Measurements from ENCODE around the gene CALR.

The CALR gene

GRCh38 chr19:12921047-12921446 is 17.4 kb upstream of the CALR start:
- H3K27ac Mint-ChIP-seq: peak overlapping the region; percentile 31
- H3K4me3 Mint-ChIP-seq: no peak overlapping the region
- no peak for DNase-seq (ENCODE audit: low spot score)
- peaks cover 11% of the 10 kb centered on the region for H3K4me1 Mint-ChIP-seq (ENCODE audit: low read depth)
- peaks cover 2% of the 10 kb centered on the region for H3K27me3 Mint-ChIP-seq (ENCODE audit: low read depth)
- H3K9me3 Mint-ChIP-seq: no peaks in the 10 kb centered on the region
- H3K36me3 Mint-ChIP-seq (ENCODE audit: low read depth): peaks cover 27% of the 10 kb centered on the region

DNA sequence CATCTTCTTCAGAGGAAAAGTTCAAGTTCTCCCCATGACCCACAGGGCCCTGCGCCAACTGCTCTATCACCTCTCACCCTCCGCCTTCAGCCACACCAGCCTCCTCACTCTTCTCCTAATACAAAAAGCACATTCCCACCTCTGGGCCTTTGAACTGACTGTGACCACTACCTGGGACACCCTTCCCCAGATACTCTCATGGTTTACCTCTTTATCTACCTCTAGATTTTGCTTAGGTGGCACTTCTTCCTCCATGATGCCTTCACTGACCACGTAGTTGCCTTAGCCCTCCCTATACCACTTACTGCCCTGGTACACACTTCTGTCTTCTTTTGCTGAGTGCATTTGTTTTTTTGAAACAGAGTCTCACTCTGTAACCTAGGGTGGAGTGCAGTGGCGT is 15.4 kb upstream of the CALR start:
- H3K36me3 Mint-ChIP-seq (ENCODE audit: low read depth): peaks cover 35% of the 10 kb centered on the region
- H3K4me1 Mint-ChIP-seq (ENCODE audit: low read depth): peaks cover 11% of the 10 kb centered on the region
- H3K27ac Mint-ChIP-seq: peak overlapping the region; percentile 7
- DNase-seq (ENCODE audit: low spot score): no peak
- H3K27me3 Mint-ChIP-seq (ENCODE audit: low read depth): peaks cover 2% of the 10 kb centered on the region
- no peaks in the 10 kb centered on the region for H3K9me3 Mint-ChIP-seq
- H3K4me3 Mint-ChIP-seq: no peak overlapping the region

GRCh38 chr19:12924621-12925310 is 13.6 kb upstream of the CALR start:
- Mint-ChIP-seq H3K27me3 (ENCODE audit: low read depth) (no peaks in the 10 kb centered on the region), H3K9me3 (no peaks in the 10 kb centered on the region), H3K4me1 (ENCODE audit: low read depth) (peaks cover 3% of the 10 kb centered on the region), H3K36me3 (ENCODE audit: low read depth) (peaks cover 48% of the 10 kb centered on the region), H3K27ac (no peak overlapping the region), H3K4me3 (no peak overlapping the region)
- no peak for DNase-seq (ENCODE audit: low spot score)

- H3K27me3 Mint-ChIP-seq (ENCODE audit: low read depth): no peaks in the 10 kb centered on the region
- H3K27ac Mint-ChIP-seq: no peak overlapping the region
- no peak for DNase-seq (ENCODE audit: low spot score)
- peaks cover 11% of the 10 kb centered on the region for H3K4me1 Mint-ChIP-seq (ENCODE audit: low read depth)
- H3K36me3 Mint-ChIP-seq (ENCODE audit: low read depth): peaks cover 36% of the 10 kb centered on the region
- H3K4me3 Mint-ChIP-seq: no peak overlapping the region
- no peaks in the 10 kb centered on the region for H3K9me3 Mint-ChIP-seq
These were observed 8.3 kb upstream of the CALR start for GRCh38 chr19:12930002-12930645.

DNA sequence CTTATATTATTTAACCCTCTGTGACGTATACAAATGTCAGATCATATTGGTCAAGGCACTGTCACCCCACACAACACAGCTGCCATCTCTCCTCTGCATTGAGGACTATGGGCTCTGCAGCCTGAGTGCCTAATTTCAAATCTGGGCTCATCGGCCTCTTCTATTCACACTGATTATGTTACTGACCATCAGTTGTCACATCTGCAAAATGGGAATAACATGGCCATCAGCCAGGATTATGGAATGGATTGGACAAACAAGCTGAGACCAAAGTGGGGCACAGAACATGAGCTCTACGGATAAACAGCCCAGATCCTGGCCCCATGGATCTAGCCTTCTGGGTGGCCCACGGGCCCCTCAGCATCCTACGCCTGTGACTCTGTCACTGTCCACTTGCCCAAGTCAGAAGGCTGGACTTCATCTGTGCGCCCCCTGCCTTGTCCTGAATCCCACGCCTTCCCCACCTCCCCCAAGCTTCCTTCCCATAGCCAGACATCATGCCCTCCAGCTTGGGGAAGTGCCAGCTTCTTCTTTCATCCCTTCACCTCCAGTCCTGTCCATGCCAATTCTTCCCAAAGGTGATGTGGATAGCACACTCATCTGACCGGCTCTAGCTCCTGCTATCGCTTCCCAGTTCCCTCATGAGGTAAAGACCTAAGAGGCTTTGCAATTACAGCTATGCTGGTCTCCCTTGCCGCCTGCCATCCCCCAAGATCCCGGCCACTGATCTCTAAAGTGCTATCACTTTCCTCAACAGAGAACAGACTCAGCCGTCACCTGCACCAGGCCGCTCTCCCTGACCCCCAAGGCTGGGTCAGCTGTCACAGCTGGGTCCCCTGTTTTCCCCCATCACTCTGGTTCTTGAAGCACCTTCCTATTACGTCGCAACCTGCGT is 5.8 kb upstream of the CALR start:
- peak overlapping the region; percentile 94 for H3K27ac Mint-ChIP-seq
- H3K36me3 Mint-ChIP-seq (ENCODE audit: low read depth): peaks cover 28% of the 10 kb centered on the region
- DNase-seq (ENCODE audit: low spot score): no peak
- no peaks in the 10 kb centered on the region for H3K27me3 Mint-ChIP-seq (ENCODE audit: low read depth)
- peaks cover 24% of the 10 kb centered on the region for H3K4me1 Mint-ChIP-seq (ENCODE audit: low read depth)
- H3K9me3 Mint-ChIP-seq: no peaks in the 10 kb centered on the region
- H3K4me3 Mint-ChIP-seq: peak overlapping the region; percentile 100

- peak; percentile 85 for DNase-seq (ENCODE audit: low spot score)
- Mint-ChIP-seq H3K27ac (peak within 1 kb of the TSS; percentile 94), H3K4me1 (ENCODE audit: low read depth) (peaks cover 26% of the 10 kb centered on the region), H3K4me3 (peak within 1 kb of the TSS; percentile 100), H3K36me3 (ENCODE audit: low read depth) (peaks cover 25% of the 10 kb centered on the region), H3K27me3 (ENCODE audit: low read depth) (no peaks in the 10 kb centered on the region), H3K9me3 (no peaks in the 10 kb centered on the region)
These were observed 4.9 kb upstream of the CALR start, which contains the start of gene FARSA for GRCh38 chr19:12933287-12934072. Gene FARSA (minus strand): TSS chr19:12933711. CDS start chr19:12933696, 15 bp downstream.

DNA sequence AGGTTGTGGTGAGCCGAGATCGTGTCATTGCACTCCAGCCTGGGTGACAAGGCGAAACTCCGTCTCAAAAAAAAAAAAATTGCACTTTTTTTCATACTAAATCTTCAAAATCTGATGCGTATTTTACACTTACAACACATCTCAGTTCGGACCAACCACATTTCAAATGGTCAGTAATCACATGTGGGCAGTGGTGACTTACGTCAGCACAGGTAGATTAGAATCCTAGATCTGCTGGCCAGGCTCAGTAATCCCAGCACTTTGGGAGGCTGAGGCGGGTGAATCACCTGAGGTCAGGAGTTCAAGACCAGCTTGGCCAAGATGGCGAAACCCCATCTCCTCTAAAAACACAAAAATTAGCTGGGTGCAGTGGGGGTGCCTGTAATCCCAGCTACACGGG is 3.3 kb upstream of the CALR start:
- H3K27ac Mint-ChIP-seq: no peak overlapping the region

GRCh38 chr19:12936582-12936981 is 1.8 kb upstream of the CALR start:
- H3K4me1 Mint-ChIP-seq (ENCODE audit: low read depth): peaks cover 43% of the 10 kb centered on the region
- peak overlapping the region; percentile 6 for H3K4me3 Mint-ChIP-seq
- DNase-seq (ENCODE audit: low spot score): no peak
- H3K36me3 Mint-ChIP-seq (ENCODE audit: low read depth): peaks cover 45% of the 10 kb centered on the region
- peak overlapping the region; percentile 19 for H3K27ac Mint-ChIP-seq
- H3K9me3 Mint-ChIP-seq: no peaks in the 10 kb centered on the region
- no peaks in the 10 kb centered on the region for H3K27me3 Mint-ChIP-seq (ENCODE audit: low read depth)

More for the DNA sequence above, 3.3 kb upstream of the CALR start:
- no peak for DNase-seq (ENCODE audit: low spot score)
- Mint-ChIP-seq H3K27me3 (ENCODE audit: low read depth) (no peaks in the 10 kb centered on the region), H3K36me3 (ENCODE audit: low read depth) (peaks cover 31% of the 10 kb centered on the region), H3K4me3 (no peak overlapping the region), H3K9me3 (no peaks in the 10 kb centered on the region), H3K4me1 (ENCODE audit: low read depth) (peaks cover 35% of the 10 kb centered on the region)

DNA sequence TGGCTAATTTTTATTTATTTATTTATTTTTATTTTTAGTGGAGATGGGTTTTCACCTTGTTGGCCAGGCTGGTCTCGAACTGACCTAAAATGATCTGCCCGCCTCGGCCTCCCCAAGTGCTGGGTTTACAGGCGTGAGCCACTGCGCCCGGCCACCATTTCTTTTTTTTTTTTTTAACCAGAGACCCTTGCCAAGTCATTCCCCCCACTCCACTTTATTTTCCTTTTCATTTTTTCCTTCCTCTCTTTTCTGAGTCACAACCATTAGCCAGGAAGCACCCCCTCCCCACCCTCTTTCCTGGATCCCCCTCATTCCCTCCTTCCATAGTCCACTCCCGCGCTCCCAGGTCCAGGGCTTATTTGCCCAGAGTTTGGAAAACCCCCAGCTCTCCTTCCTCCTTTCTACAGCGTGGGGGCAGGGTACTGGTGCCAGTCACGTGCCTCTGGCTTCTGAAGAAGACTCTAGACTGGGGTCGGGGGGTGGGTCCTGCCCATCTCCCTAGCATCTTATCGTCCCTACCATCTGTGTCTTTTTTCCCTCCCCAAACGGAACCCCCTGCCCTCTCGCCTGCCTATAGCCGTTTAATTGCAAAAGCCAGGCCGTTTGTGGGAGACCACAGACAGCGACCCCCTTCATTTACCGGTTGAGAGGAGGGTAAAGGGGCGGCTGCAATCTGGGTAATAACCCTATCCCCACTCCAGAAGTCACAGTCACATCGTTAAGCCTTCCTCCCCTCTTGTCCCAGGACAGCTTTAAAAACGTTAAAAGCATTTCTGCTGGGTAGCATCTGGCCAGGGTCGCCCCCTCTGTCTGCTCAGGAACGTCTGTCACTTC is 1.1 kb upstream of the CALR start:
- Mint-ChIP-seq H3K27me3 (ENCODE audit: low read depth) (no peaks in the 10 kb centered on the region), H3K4me3 (peak overlapping the region; percentile 100), H3K4me1 (ENCODE audit: low read depth) (peaks cover 41% of the 10 kb centered on the region), H3K36me3 (ENCODE audit: low read depth) (peaks cover 49% of the 10 kb centered on the region), H3K9me3 (no peaks in the 10 kb centered on the region), H3K27ac (peak overlapping the region; percentile 94)
- DNase-seq (ENCODE audit: low spot score): no peak

DNA sequence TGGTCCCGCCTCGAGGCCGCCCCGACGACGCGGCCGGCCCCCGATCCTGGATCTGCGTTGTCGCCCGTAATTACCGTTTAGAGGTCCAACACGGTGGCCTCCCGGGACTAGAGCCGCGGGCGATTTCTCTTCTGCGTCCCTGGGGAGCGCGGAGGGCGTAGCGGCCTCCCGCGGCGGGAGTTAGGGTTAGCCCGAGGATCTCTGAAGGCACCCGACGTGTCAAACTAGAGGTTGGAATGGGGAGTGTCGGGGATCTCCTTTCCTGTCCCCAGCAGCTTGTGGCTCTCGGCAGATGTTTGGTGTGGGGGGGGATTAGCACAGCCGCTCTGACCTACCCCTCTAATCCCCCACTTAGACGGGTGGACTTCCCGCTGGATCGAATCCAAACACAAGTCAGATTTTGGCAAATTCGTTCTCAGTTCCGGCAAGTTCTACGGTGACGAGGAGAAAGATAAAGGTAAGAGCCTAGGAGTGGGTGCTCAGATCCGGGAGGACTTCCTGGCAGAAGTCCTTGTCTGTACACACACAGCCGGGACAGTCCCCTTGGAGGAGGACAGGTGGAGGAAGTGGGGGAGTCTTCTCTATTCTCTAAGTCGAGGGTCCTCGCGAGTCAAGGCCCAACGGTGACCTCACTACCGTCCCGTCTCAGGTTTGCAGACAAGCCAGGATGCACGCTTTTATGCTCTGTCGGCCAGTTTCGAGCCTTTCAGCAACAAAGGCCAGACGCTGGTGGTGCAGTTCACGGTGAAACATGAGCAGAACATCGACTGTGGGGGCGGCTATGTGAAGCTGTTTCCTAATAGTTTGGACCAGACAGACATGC is 581 bp downstream of the CALR start:
- Mint-ChIP-seq H3K27me3 (ENCODE audit: low read depth) (no peaks in the 10 kb centered on the region), H3K4me3 (peak overlapping the region; percentile 100), H3K27ac (peak overlapping the region; percentile 94), H3K9me3 (no peaks in the 10 kb centered on the region), H3K36me3 (ENCODE audit: low read depth) (peaks cover 54% of the 10 kb centered on the region), H3K4me1 (ENCODE audit: low read depth) (peaks cover 37% of the 10 kb centered on the region)
- DNase-seq (ENCODE audit: low spot score): peak; percentile 27

DNA sequence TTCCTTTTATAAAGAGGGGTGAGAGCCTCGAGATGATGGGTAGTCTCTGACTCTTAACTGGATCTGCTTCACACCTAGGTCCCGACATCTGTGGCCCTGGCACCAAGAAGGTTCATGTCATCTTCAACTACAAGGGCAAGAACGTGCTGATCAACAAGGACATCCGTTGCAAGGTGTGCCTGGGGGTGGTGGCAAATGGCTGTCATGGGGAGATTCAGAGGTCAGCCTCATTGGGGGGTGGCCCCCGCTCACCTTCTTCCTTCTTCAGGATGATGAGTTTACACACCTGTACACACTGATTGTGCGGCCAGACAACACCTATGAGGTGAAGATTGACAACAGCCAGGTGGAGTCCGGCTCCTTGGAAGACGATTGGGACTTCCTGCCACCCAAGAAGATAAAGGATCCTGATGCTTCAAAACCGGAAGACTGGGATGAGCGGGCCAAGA is 1.6 kb downstream of the CALR start:
- no peaks in the 10 kb centered on the region for H3K27me3 Mint-ChIP-seq (ENCODE audit: low read depth)
- H3K36me3 Mint-ChIP-seq (ENCODE audit: low read depth): peaks cover 63% of the 10 kb centered on the region
- H3K27ac Mint-ChIP-seq: peak overlapping the region; percentile 94
- peak overlapping the region; percentile 100 for H3K4me3 Mint-ChIP-seq
- peaks cover 44% of the 10 kb centered on the region for H3K4me1 Mint-ChIP-seq (ENCODE audit: low read depth)
- no peak for DNase-seq (ENCODE audit: low spot score)
- no peaks in the 10 kb centered on the region for H3K9me3 Mint-ChIP-seq

- Mint-ChIP-seq H3K9me3 (no peaks in the 10 kb centered on the region), H3K4me1 (ENCODE audit: low read depth) (peaks cover 48% of the 10 kb centered on the region), H3K4me3 (peak overlapping the region; percentile 100), H3K27ac (peak overlapping the region; percentile 94), H3K36me3 (ENCODE audit: low read depth) (peaks cover 71% of the 10 kb centered on the region), H3K27me3 (ENCODE audit: low read depth) (no peaks in the 10 kb centered on the region)
- no peak for DNase-seq (ENCODE audit: low spot score)
These were observed 2.5 kb downstream of the CALR start for GRCh38 chr19:12940897-12941296.
